Endodermal cell (in vitro differentiated cells): ENCODE measurements around the gene PCMTD2. TPM values are rescaled to one million over a fixed set of nuclear protein-coding genes. Genes with fewer than 3 reads are reported as not detected.

Source experiments
- DNase-seq: peaks from one replicate; pipeline ENCODE4 v3.0.0-alpha.2; 2017
- H3K27ac ChIP-seq: 2 replicates; pipeline ENCODE4 v1.5.1; 2013; ENCODE audit warnings: mild to moderate bottlenecking, low read depth, low read length, moderate library complexity
- H3K27me3 ChIP-seq: 2 replicates; pipeline ENCODE4 v1.6.1; 2013; ENCODE audit warnings: mild to moderate bottlenecking, low read length, moderate library complexity; ENCODE audit not compliant: insufficient read depth, control insufficient read depth, poor library complexity, severe bottlenecking
- H3K36me3 ChIP-seq: 2 replicates; pipeline ENCODE4 v1.7.0; 2013; ENCODE audit warnings: mild to moderate bottlenecking, low read length, moderate library complexity; ENCODE audit not compliant: control insufficient read depth, insufficient read depth
- H3K4me1 ChIP-seq: one replicate; pipeline ENCODE4 v1.7.0; 2013; ENCODE audit warnings: low read length; ENCODE audit not compliant: control insufficient read depth, insufficient read depth
- H3K4me3 ChIP-seq: 2 replicates; pipeline ENCODE4 v1.5.1; 2013; ENCODE audit warnings: mild to moderate bottlenecking, low read length, moderate library complexity
- H3K9ac ChIP-seq: 2 replicates; pipeline ENCODE4 v1.6.1; 2013; ENCODE audit warnings: mild to moderate bottlenecking, low read length, moderate library complexity; ENCODE audit not compliant: poor library complexity, severe bottlenecking; ENCODE audit errors: extremely low read depth
- H3K9me3 ChIP-seq: 2 replicates; pipeline ENCODE4 v1.6.1; 2013; ENCODE audit warnings: mild to moderate bottlenecking, low read length, moderate library complexity; ENCODE audit not compliant: control insufficient read depth
- H3K27ac Mint-ChIP-seq: 2 replicates; pipeline ENCODE4 v1.8.0; 2020; ENCODE audit warnings: mixed read lengths
- H3K27me3 Mint-ChIP-seq: 2 replicates; pipeline ENCODE4 v1.8.0; 2021; ENCODE audit warnings: mild to moderate bottlenecking, mixed read lengths; ENCODE audit not compliant: insufficient read depth
- H3K36me3 Mint-ChIP-seq: 2 replicates; pipeline ENCODE4 v1.8.0; 2020; ENCODE audit warnings: low read depth, mixed read lengths
- H3K4me1 Mint-ChIP-seq: 2 replicates; pipeline ENCODE4 v1.8.0; 2020; ENCODE audit warnings: mixed read lengths
- H3K4me3 Mint-ChIP-seq: 2 replicates; pipeline ENCODE4 v1.8.0; 2020; ENCODE audit warnings: mild to moderate bottlenecking, moderate library complexity, mixed read lengths
- H3K9me3 Mint-ChIP-seq: 2 replicates; pipeline ENCODE4 v1.8.0; 2020; ENCODE audit warnings: mild to moderate bottlenecking, mixed read lengths
- CTCF ChIP-seq: fragments of 200-600 bp; sonication (generic); conservative IDR thresholded peaks from 2 replicates; pipeline ENCODE4 v1.5.0; 2021; ENCODE audit warnings: antibody characterized with exemption, mild to moderate bottlenecking
- WGBS, 2 experiments: methylation state at CpG; one replicate each; pipeline versions ENCODE4 v1.1.5 to v1.1.7; 2013; ENCODE audit warnings: missing lambda C conversion rate in 2 of 2, mixed read lengths in 1 of 2; ENCODE audit not compliant: insufficient coverage in 1 of 2, insufficient read length in 1 of 2; 5-methylcytosine and 5-hydroxymethylcytosine counted together
- total RNA-seq, 2 donors: library from RNA; stranded (reverse); fragmentation: NEBNext Ultra II Directional in 1 of 2; extraction: Animal tissue kit (Norgen Biotek cat#: 25700) in 1 of 2; gene quantifications; 2 replicates in 1 of 2; 3 replicates in 1 of 2; pipeline ENCODE4 v1.2.1, GENCODE V29; 2021

PCMTD2 gene
- total RNA-seq, 2 donors from 2014 or later, result 145 to 158 TPM

GRCh38 chr20:64261138-64261537 lies 5.6 kb downstream of the PCMTD2 start:
- H3K27me3 ChIP-seq, result no peaks in the 10 kb centered on the region
- peaks cover 2% of the 10 kb centered on the region for H3K4me1 ChIP-seq
- no peak overlapping the region for H3K4me3 ChIP-seq
- H3K27ac ChIP-seq, result no peak overlapping the region
- no peaks in the 10 kb centered on the region for H3K9me3 ChIP-seq
- Mint-ChIP-seq H3K27ac (peak overlapping the region; percentile 70), H3K9me3 (no peaks in the 10 kb centered on the region), H3K4me1 (peaks cover 67% of the 10 kb centered on the region), H3K36me3 (peaks cover 53% of the 10 kb centered on the region), H3K27me3 (no peaks in the 10 kb centered on the region), H3K4me3 (peak overlapping the region; percentile 28)
- no peak for TF ChIP-seq CTCF
- peaks cover 23% of the 10 kb centered on the region for H3K36me3 ChIP-seq
- 79 to 96% methylated on average over 8 to 9 of the region's 9 CpGs for WGBS, 2 experiments
- DNase-seq, result no peak
- H3K9ac ChIP-seq, result no peak overlapping the region

GRCh38 chr20:64264091-64264490 lies 8.5 kb downstream of the PCMTD2 start:
- Mint-ChIP-seq H3K4me1 (peaks cover 44% of the 10 kb centered on the region), H3K27me3 (no peaks in the 10 kb centered on the region), H3K36me3 (peaks cover 77% of the 10 kb centered on the region), H3K9me3 (no peaks in the 10 kb centered on the region), H3K4me3 (no peak overlapping the region), H3K27ac (no peak overlapping the region)
- no peak for DNase-seq
- Histone ChIP-seq H3K27ac (no peak overlapping the region), H3K9ac (no peak overlapping the region), H3K9me3 (no peaks in the 10 kb centered on the region), H3K4me3 (no peak overlapping the region), H3K4me1 (no peaks in the 10 kb centered on the region), H3K36me3 (peaks cover 43% of the 10 kb centered on the region), H3K27me3 (no peaks in the 10 kb centered on the region)
- 90 to 96% methylated on average over 3 to 4 of the region's 4 CpGs for WGBS, 2 experiments
- no peak for TF ChIP-seq CTCF

- WGBS, 2 experiments, result 91 to 100% methylated on average over 4 to 5 of the region's 5 CpGs
- H3K4me1 Mint-ChIP-seq, result peaks cover 34% of the 10 kb centered on the region
- Histone ChIP-seq H3K36me3 (peaks cover 43% of the 10 kb centered on the region), H3K27me3 (no peaks in the 10 kb centered on the region), H3K4me1 (no peaks in the 10 kb centered on the region), H3K27ac (no peak overlapping the region), H3K4me3 (no peak overlapping the region), H3K9ac (no peak overlapping the region), H3K9me3 (no peaks in the 10 kb centered on the region)
- peaks cover 2% of the 10 kb centered on the region for H3K9me3 Mint-ChIP-seq
- no peak for TF ChIP-seq CTCF
- DNase-seq, result no peak
- H3K27ac Mint-ChIP-seq, result no peak overlapping the region
- H3K27me3 Mint-ChIP-seq, result no peaks in the 10 kb centered on the region
- peaks cover 84% of the 10 kb centered on the region for H3K36me3 Mint-ChIP-seq
- H3K4me3 Mint-ChIP-seq, result no peak overlapping the region
Measured at GRCh38 chr20:64265201-64265600, 9.7 kb downstream of the PCMTD2 start.
